ENCODE data around the gene C1QA.

The C1QA gene

DNA sequence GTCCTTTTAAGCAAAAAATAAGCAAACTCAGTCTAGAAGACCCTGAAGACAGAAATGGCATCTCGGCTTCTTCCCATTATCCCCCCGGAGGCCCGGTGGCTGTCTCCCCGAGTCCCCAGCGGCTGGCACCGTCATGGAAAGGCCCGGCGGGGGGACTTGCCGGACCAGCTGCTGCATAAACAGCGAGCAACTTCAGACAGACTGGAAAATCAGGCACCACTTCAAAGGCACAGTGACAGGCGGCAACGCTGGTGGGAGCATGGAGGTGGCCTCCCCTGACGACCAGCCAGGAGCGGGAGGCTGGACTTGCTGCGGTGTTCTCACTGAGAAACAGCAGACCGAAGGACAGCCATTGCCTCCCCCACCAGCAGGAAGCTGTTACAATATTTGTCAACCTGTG, 18.4 kb upstream of the C1QA start:
- TF ChIP-seq, protein P1, sequence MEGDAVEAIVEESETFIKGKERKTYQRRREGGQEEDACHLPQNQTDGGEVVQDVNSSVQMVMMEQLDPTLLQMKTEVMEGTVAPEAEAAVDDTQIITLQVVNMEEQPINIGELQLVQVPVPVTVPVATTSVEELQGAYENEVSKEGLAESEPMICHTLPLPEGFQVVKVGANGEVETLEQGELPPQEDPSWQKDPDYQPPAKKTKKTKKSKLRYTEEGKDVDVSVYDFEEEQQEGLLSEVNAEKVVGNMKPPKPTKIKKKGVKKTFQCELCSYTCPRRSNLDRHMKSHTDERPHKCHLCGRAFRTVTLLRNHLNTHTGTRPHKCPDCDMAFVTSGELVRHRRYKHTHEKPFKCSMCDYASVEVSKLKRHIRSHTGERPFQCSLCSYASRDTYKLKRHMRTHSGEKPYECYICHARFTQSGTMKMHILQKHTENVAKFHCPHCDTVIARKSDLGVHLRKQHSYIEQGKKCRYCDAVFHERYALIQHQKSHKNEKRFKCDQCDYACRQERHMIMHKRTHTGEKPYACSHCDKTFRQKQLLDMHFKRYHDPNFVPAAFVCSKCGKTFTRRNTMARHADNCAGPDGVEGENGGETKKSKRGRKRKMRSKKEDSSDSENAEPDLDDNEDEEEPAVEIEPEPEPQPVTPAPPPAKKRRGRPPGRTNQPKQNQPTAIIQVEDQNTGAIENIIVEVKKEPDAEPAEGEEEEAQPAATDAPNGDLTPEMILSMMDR (conservative IDR thresholded peaks at IDR 0.05; ENCODE audit: low read depth, low read length): no peak

DNA sequence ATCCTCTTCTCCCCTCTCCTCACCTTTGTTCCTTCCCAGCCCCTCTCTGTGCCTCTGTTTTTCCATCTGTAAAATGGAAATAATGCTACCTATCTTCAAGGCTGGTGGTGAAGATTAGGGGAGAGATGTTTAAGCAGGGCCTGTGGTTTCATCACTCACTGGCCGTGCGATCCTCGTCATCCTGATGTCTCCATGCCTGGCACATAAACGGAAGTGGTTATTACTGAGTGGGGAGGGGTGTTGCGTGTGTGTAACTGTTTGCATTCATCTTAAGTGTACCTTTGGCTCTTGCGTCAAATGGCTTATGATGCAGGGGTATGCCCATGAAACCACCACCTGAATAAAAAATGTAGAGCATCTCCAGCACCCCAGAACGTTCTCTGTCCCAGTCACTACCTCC, 17.2 kb upstream of the C1QA start:
- H3K4me3 ChIP-seq (ENCODE audit: low read depth, low read length): no peak overlapping the region
- TF ChIP-seq, protein P1 (conservative IDR thresholded peaks at IDR 0.05; ENCODE audit: low read depth, low read length): no peak
- no peak for DNase-seq (ENCODE audit: low read depth)

More for the DNA sequence above, 18.4 kb upstream of the C1QA start:
- H3K4me3 ChIP-seq (ENCODE audit: low read depth, low read length): no peak overlapping the region
- DNase-seq (ENCODE audit: low read depth): no peak

DNA sequence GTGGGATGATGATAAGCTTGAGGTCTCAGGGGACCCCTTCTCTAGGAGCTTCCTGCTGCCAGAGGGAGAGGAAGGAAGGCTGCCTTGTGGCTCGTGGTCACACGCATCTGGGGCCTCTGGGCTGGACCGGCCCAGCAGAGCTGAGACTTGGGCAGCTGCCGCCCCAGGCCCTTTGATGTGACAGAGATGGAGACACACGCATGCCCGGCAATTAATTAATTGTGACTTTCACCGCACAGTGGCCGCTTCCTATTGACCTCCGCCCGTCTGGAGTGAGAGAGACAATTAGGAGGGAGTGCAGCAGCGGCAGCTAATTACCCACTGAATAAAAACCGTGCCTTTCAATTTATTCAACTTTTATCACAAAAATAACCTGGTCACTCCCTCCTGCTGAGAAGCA, 16.6 kb upstream of the C1QA start:
- H3K4me3 ChIP-seq (ENCODE audit: low read depth, low read length): no peak overlapping the region
- no peak for DNase-seq (ENCODE audit: low read depth)
- TF ChIP-seq, protein P1 (conservative IDR thresholded peaks at IDR 0.05; ENCODE audit: low read depth, low read length): no peak

DNA sequence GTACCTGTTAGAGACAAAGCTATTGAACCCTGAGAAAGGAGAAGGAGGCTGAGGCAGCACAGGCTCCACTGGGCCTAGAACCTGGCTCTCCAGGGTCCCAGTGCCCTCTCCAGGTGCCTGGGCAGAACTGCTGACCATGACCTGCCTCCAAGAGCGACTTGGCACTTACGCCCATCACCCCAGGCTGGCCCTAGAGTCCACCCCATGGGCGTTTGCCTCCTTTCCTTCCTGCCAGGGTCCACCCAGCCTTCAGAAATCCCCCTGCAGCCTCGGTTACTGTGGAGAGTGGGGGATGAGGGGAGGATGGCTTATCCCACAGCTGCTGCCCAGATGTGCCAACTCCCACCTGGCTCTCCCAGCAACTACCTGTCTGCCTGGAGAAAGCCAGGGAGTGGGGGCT, 14.7 kb upstream of the C1QA start:
- no peak overlapping the region for H3K4me3 ChIP-seq (ENCODE audit: low read depth, low read length)
- TF ChIP-seq, protein P1 (conservative IDR thresholded peaks at IDR 0.05; ENCODE audit: low read depth, low read length): no peak
- no peak for DNase-seq (ENCODE audit: low read depth)

DNA sequence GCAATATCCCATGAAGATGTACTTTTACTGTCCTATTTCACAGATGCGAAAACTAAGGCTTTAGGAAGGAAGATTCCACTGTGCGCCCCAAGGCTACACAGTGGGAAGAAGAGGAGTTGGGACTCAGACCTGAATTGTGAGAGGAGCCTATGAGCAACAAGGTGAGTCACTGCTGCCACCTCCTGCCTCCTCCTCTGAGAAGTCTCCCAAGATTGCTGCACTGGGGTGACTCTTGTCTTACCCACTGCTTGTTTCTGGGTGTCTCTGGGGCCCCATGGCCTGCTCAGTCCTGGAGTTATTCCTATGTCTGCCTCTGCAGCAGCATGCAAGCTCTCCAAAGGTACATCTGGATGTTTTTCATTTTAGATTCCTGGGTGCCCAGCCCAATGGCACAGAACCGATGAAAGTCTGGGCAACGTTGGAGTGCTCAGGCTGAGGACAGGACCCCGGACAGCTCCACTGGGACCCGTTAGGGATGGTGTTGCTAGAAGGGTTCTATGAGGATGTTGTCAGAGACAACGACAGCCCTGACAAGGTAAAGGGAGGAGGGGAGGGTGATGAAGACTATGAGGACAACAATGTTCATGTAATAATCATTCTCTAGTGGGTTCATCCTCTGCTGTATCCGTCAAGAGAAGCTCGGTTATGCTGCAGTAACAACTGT, 11.0 kb upstream of the C1QA start:
- TF ChIP-seq, protein P1 (conservative IDR thresholded peaks at IDR 0.05; ENCODE audit: low read depth, low read length): no peak
- H3K4me3 ChIP-seq (ENCODE audit: low read depth, low read length): no peak overlapping the region
- peak; percentile 23 for DNase-seq (ENCODE audit: low read depth)

DNA sequence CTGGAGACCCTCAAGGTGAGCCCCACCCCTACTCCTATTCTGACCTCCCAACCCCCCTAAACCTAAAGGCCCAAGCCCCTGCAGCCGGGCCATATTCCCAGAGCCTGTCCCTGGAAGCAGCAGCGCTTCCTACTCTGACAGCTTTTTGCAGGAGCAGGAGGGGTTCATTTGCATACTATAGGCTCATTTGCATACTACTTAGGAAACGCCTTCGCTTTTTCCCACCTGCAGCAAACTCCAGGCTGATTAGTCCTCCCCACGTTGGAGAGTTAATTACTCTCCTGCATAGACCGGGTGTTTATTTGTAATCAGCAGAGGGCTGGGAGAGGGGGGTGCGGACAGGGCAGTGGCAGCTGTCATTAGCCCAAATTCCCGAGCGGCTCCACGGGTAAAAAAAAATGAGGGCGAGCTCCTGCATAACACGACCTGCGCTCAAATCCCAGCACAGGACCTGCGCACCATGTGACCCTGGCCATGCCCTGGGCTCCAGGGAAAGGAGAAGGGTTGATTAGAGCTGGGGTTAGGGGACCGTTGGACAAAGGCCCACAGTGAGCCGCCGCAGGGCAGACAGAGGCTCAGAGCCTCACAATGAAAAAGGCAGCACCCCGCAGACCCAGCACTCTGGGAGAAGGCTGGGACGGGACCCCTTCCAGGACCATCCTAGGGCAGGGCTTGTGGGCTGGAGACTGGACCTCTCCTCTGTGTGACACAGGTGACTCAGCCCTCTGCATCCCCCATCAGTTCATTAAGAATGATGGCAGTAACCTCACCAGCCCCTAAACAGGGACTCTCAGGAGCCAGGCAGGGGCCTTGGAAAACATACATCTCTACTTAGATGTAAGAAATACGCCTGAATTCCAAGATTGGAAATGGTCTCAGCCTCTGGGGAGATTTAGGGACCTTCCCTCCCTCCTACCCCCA, 9.9 kb upstream of the C1QA start:
- DNase-seq (ENCODE audit: low read depth): no peak
- H3K4me3 ChIP-seq (ENCODE audit: low read depth, low read length): no peak overlapping the region
- TF ChIP-seq, protein P1 (conservative IDR thresholded peaks at IDR 0.05; ENCODE audit: low read depth, low read length): no peak

All from choroid plexus epithelial cell (primary cell).